Measurements from ENCODE around the gene AARS2.

DNA sequence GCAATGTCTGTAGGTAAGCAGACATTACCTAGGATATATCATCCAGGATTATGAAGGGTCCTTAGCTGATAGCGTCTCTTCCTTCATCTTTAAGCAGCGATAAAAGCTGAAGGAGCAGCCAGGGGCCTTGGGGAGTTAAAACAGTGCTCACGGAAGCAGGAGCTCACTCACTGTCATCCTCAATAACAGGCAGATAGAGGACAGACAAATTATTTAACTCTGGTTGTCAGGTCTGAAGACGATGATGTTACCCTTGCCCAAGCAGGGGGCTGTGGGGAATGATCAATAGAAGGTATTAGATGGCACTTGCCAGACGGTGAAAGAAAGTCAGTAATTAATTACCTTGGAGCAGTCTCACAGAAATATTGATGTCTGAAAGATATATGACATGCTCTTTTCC is 16.7 kb upstream of the AARS2 start:
- TF ChIP-seq POLR2AphosphoS5 (IDR thresholded peaks at IDR 0.05) (no peak), EP300 (IDR thresholded peaks at IDR 0.05) (no peak)
- TF ChIP-seq, protein P1, sequence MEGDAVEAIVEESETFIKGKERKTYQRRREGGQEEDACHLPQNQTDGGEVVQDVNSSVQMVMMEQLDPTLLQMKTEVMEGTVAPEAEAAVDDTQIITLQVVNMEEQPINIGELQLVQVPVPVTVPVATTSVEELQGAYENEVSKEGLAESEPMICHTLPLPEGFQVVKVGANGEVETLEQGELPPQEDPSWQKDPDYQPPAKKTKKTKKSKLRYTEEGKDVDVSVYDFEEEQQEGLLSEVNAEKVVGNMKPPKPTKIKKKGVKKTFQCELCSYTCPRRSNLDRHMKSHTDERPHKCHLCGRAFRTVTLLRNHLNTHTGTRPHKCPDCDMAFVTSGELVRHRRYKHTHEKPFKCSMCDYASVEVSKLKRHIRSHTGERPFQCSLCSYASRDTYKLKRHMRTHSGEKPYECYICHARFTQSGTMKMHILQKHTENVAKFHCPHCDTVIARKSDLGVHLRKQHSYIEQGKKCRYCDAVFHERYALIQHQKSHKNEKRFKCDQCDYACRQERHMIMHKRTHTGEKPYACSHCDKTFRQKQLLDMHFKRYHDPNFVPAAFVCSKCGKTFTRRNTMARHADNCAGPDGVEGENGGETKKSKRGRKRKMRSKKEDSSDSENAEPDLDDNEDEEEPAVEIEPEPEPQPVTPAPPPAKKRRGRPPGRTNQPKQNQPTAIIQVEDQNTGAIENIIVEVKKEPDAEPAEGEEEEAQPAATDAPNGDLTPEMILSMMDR (IDR thresholded peaks at IDR 0.05) = no peak
